Ovary (tissue), 3 donors: ENCODE results near the gene MLPH.

Source experiments
- CTCF ChIP-seq, 3 donors: fragments of 450-650 bp in 2 of 3; fragments of 200-600 bp in 1 of 3; IDR thresholded peaks; one replicate each; pipeline versions ENCODE4 v1.5.1 to v1.8.0; 2016 to 2022; ENCODE audit warnings: antibody characterized with exemption in 3 of 3, mild to moderate bottlenecking in 1 of 3
- POLR2A ChIP-seq: fragments of 450-650 bp; IDR thresholded peaks from one replicate; pipeline ENCODE4 v1.6.1; 2017; ENCODE audit warnings: antibody characterized with exemption, mild to moderate bottlenecking, moderate library complexity
- donor health status: DM: no; HTN: no; CAD: no.

DNA sequence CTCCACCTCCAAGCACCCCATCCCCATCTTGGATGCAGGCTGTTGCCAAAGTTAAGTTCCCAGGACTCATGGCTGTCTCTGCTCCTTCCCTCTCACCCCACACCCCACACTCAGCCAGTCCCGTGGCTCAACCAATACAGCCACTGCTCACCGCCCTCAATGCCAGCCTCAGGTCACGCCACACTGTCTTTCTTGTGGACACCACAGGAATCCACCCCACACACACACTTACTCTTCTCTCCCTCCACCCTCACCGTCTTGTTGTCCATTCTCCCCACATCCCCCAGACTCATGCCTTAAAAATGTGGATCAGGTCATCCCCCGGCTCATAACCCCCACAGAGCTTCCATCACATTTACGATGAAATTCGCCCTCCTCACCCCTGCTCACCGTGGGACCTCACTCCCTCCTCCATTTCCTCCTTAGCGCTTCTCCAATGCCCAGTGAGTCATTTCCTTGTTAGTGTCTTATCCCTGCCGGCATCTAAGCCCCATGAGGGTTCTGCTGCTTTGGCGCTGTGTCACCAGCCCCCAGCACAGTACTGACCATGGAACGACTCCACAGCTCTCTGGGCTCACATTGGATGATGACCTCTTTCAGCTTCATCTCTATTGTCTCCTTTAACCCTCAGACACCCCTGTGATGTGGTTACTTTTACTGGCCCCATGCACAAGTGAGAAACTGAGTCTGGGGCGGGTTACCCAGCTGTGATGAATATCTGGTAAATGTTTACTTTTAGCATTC lies 13.8 kb downstream of the MLPH start:
- TF ChIP-seq CTCF (IDR thresholded peaks at IDR 0.05): no peak
- TF ChIP-seq POLR2A: no peak
